ENCODE data around the gene EPB41. TPM values are rescaled to one million over a fixed set of nuclear protein-coding genes. Genes with fewer than 3 reads are reported as not detected.

The EPB41 gene
- total and polyA plus RNA-seq, 7 donors = 13.2 to 35.1 (median 27.1) TPM

DNA sequence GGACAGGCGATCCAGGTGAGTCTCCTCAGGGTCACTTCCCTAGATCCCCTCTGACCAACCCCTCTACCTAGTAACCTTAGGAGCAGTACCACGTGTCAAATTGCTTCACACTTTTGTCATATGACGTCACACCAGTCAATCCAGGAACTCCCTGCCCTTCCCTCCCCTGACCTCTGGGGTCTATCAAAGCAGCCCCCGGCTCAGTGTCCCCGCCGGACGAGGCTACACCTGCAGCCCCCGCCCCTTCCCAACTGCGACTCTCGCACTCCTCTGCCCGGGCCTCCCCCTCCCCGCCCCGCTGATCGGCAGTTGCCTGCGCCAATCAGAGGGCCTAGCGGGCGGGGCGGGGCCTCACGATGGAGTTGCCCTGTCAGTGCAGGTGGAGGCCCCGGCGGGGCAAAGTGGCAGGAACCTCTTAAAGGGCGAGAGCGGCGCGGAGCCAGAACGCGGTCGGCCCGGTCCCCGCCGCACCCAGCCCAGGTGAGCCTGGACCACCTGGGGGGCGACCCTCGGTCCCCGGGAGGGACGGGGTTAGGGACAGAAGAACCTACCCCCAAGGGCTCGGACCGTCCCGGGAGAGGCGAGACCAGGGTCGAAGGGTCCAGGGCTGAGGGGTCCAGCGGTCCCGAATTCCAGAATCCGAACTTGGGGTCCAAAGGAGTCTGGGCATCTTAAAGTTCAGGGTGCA, 27.5 kb upstream of the EPB41 start:
- TF ChIP-seq POLR2A (IDR thresholded peaks at IDR 0.05) (peak in 1 of 2 donors; percentile 48), EP300 (IDR thresholded peaks at IDR 0.05) (no peak), POLR2AphosphoS5 (IDR thresholded peaks at IDR 0.05) (peak; percentile 44 to 83 (median 62))
- TF ChIP-seq, protein P1, sequence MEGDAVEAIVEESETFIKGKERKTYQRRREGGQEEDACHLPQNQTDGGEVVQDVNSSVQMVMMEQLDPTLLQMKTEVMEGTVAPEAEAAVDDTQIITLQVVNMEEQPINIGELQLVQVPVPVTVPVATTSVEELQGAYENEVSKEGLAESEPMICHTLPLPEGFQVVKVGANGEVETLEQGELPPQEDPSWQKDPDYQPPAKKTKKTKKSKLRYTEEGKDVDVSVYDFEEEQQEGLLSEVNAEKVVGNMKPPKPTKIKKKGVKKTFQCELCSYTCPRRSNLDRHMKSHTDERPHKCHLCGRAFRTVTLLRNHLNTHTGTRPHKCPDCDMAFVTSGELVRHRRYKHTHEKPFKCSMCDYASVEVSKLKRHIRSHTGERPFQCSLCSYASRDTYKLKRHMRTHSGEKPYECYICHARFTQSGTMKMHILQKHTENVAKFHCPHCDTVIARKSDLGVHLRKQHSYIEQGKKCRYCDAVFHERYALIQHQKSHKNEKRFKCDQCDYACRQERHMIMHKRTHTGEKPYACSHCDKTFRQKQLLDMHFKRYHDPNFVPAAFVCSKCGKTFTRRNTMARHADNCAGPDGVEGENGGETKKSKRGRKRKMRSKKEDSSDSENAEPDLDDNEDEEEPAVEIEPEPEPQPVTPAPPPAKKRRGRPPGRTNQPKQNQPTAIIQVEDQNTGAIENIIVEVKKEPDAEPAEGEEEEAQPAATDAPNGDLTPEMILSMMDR (IDR thresholded peaks at IDR 0.05) = no peak
- 1% methylated on average over 43 of the region's 43 CpGs for WGBS, 2 donors
- no peaks in the 10 kb centered on the region for H3K9me3 ChIP-seq
- peak; percentile 90 for DNase-seq
- intact Hi-C loops (cut with DNase I) = loop anchor here (2.0 to 5.0 kb wide), 5 partner anchors 28 to 1820 kb away; partner anchors contain the start of genes EPB41 and SRSF4
- peaks cover 0 to 54% (median 41%) of the 10 kb centered on the region in 4 donors for H3K4me1 ChIP-seq
- H3K27me3 ChIP-seq = no peaks in the 10 kb centered on the region
- H3K4me3 ChIP-seq = peak overlapping the region; percentile 80 to 95 (median 90)
- peak overlapping the region; percentile 77 to 82 (median 81) for H3K27ac ChIP-seq
- no peaks in the 10 kb centered on the region for H3K36me3 ChIP-seq

DNA sequence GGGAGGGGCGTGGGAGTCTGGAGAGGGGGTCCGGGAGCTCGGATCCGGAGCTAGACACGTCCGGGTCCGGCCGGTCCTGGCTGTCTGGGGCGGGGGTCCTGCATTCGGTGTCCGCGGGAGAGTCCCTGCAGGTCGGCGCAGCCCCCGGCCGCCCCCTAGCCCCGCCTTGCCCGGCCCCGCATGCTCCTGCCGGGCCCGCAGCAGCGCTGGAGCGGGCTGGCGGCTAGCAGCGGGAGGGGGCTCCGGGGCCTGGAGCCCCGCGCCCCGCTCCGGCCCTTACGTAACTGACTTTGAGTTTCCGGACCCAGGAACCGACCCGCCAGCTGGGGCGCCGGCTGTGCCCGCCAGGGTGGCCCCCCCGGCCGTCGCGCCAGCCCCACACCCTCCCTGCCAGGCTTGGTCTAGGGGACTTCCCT, 26.9 kb upstream of the EPB41 start:
- H3K4me1 ChIP-seq = peaks cover 0 to 50% (median 37%) of the 10 kb centered on the region in 4 donors

DNA sequence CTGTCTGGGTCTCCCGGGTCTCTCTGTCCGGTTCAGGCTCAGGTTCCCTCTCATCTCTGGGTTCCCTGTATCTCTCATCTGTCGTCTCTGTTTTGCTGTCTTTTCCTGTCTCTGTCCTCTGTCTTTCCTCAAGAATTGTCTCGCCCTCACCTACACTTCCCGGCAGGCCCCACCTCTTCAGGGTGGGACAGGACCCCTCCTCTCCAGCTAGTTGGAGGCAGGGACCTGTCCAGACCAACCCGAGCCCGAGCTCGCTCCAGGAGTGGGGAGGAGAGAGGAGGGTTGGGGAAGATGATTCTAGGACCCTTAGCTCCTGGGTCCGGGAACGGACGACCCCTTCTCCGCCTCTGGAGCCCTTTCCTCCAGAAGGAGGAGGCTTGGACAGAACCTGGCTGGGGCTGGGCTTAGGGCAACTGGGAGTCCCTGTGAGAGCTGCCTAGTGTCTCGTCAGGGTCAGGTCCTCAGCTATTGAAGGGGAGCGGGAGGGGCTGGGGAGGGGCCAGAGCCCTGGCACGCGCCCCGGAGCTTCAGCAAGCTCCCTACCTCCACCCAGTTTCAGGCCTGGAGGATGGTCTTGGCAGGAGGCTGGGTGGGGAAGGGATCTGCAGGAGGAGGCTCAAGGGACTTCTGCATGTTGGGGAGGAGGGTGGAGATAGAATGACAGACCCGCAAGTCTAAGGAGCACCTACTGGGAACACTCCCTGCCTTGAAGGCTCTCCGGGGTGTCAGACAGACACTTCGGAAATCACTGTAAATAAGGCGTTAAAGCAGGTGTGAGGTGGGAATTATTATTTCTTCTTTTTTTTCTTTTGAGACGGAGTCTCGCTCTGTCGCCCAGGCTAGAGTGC, 26.3 kb upstream of the EPB41 start:
- intact Hi-C loops (cut with DNase I) = loop anchor here (2.0 to 5.0 kb wide), 5 partner anchors 27 to 1819 kb away; partner anchors contain the start of genes EPB41 and SRSF4

More for the DNA sequence above, 26.9 kb upstream of the EPB41 start:
- Histone ChIP-seq H3K27me3 (no peaks in the 10 kb centered on the region), H3K27ac (peak overlapping the region; percentile 77 to 82 (median 81)), H3K4me3 (peak overlapping the region; percentile 80 to 95 (median 90)), H3K36me3 (no peaks in the 10 kb centered on the region), H3K9me3 (no peaks in the 10 kb centered on the region)
- WGBS, 2 donors = 0 to 1% methylated on average over 41 of the region's 41 CpGs
- no peak for DNase-seq
- TF ChIP-seq EP300 (IDR thresholded peaks at IDR 0.05) (no peak), POLR2AphosphoS5 (IDR thresholded peaks at IDR 0.05) (no peak), POLR2A (IDR thresholded peaks at IDR 0.05) (no peak)
- TF ChIP-seq, protein P1 (IDR thresholded peaks at IDR 0.05) = no peak
- intact Hi-C loops (cut with DNase I) = loop anchor here (2.0 to 5.0 kb wide), 5 partner anchors 27 to 1820 kb away; partner anchors contain the start of genes EPB41 and SRSF4

DNA sequence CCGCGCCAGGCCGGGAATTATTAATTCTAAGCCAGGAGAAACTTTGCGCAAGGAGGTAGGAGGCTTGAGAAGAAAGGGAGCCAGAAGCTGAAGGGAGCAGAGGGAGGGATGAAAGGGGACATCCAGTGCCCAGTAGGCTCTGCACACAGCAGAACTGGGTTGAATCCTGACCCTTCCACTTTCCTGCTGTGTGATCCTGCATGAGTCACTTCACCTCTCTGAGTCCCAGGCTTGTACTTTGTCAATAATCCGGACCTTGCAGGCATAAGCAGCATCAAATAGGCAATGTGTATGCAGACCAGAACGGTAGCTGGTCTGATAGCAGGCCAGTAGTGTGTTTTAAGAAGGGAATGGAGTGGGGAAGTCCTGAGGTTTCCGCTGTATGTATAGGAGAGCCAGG, 25.5 kb upstream of the EPB41 start:
- DNase-seq = no peak
- intact Hi-C loops (cut with DNase I) = loop anchor here (5.0 kb wide), 3 partner anchors 93 to 1818 kb away; partner anchors contain the start of gene SRSF4
- H3K27me3 ChIP-seq = no peaks in the 10 kb centered on the region
- peak overlapping the region in 1 of 4 donors; percentile 82 for H3K27ac ChIP-seq
- WGBS, 2 donors = 95% methylated on average over 7 of the region's 7 CpGs
- H3K36me3 ChIP-seq = no peaks in the 10 kb centered on the region
- H3K9me3 ChIP-seq = no peaks in the 10 kb centered on the region
- peaks cover 0 to 47% (median 35%) of the 10 kb centered on the region in 4 donors for H3K4me1 ChIP-seq
- TF ChIP-seq, protein P1 (IDR thresholded peaks at IDR 0.05) = no peak
- no peak for TF ChIP-seq POLR2A (IDR thresholded peaks at IDR 0.05)
- H3K4me3 ChIP-seq = no peak overlapping the region

More for the DNA sequence above, 26.3 kb upstream of the EPB41 start:
- peak; percentile 67 for DNase-seq
- WGBS, 2 donors = 26 to 38% methylated on average over 24 of the region's 24 CpGs
- Histone ChIP-seq H3K36me3 (no peaks in the 10 kb centered on the region), H3K27me3 (no peaks in the 10 kb centered on the region), H3K9me3 (no peaks in the 10 kb centered on the region), H3K27ac (peak overlapping the region; percentile 77 to 82 (median 81)), H3K4me3 (peak overlapping the region; percentile 80 to 95 (median 90)), H3K4me1 (peaks cover 0 to 49% (median 36%) of the 10 kb centered on the region in 4 donors)
- TF ChIP-seq EP300 (IDR thresholded peaks at IDR 0.05) (no peak), POLR2A (IDR thresholded peaks at IDR 0.05) (no peak)

All from sigmoid colon (tissue), 7 donors.